Lung (tissue), 13 donors: Measurements from ENCODE around the gene DOCK11. TPM values are rescaled to one million over a fixed set of nuclear protein-coding genes. Genes with fewer than 3 reads are reported as not detected.
"Not testable (repeated sequence)": the region's sequence is repeated elsewhere in the genome, so short reads cannot be mapped to it uniquely, and the experiment has no call there.

Source experiments
- ATAC-seq: fragments of 200-7000 bp; cut with Tn5 transposase; one replicate; pipeline ENCODE4 v1.9.1; 2020; ENCODE audit warnings: moderate number of reproducible peaks; ENCODE audit not compliant: insufficient read depth, low FRiP score
- DNase-seq, 3 donors: peaks; one replicate each; pipeline ENCODE4 v3.0.0-alpha.2; 2013 to 2017
- H3K27ac ChIP-seq, 2 donors: one replicate each; pipeline ENCODE4 v1.5.1; 2013; ENCODE audit warnings: mild to moderate bottlenecking in 2 of 2, moderate library complexity in 2 of 2, control low read depth in 1 of 2, inconsistent platforms in 1 of 2, low read depth in 1 of 2, low read length in 1 of 2
- H3K27me3 ChIP-seq, 3 donors: one replicate each; pipeline ENCODE4 v1.5.1; 2013; ENCODE audit warnings: low read length in 2 of 3; ENCODE audit not compliant: control insufficient read depth in 3 of 3, insufficient read depth in 3 of 3
- H3K36me3 ChIP-seq, 4 donors: one replicate each; pipeline ENCODE4 v1.5.1; 2013; ENCODE audit warnings: low read length in 4 of 4, mild to moderate bottlenecking in 1 of 4, moderate library complexity in 1 of 4; ENCODE audit not compliant: control insufficient read depth in 4 of 4, insufficient read depth in 4 of 4
- H3K4me1 ChIP-seq, 5 donors: one replicate each; pipeline ENCODE4 v1.5.1; 2013; ENCODE audit warnings: low read length in 5 of 5, mild to moderate bottlenecking in 2 of 5, moderate library complexity in 1 of 5; ENCODE audit not compliant: control insufficient read depth in 5 of 5, insufficient read depth in 5 of 5
- H3K4me3 ChIP-seq: one replicate; pipeline ENCODE4 v1.5.1; 2013; ENCODE audit warnings: mild to moderate bottlenecking, control low read depth, moderate library complexity
- H3K9ac ChIP-seq, 2 donors: one replicate each; pipeline ENCODE4 v1.5.1; 2013; ENCODE audit warnings: low read length in 2 of 2, control low read depth in 1 of 2; ENCODE audit not compliant: insufficient read depth in 1 of 2
- H3K9me3 ChIP-seq, 4 donors: one replicate each; pipeline ENCODE4 v1.5.1; 2013; ENCODE audit warnings: low read length in 3 of 4, mild to moderate bottlenecking in 1 of 4, moderate library complexity in 1 of 4; ENCODE audit not compliant: control insufficient read depth in 4 of 4, insufficient read depth in 3 of 4
- CTCF ChIP-seq: IDR thresholded peaks from 2 replicates; pipeline ENCODE4 v1.5.1; 2012; ENCODE audit warnings: mild to moderate bottlenecking; ENCODE audit errors: control extremely low read depth, extremely low read depth
- WGBS, 2 donors: extraction: QIAGEN DNeasy Blood & Tissue Kit; methylation state at CpG; one replicate each; pipeline ENCODE4 v1.1.7; 2013; 5-methylcytosine and 5-hydroxymethylcytosine counted together
- polyA plus RNA-seq, 2 donors: library from polyadenylated mRNA; stranded (reverse); fragments of 200-250 nt; gene quantifications; one replicate each; pipeline ENCODE4 v1.2.1, GENCODE V29; 2013
- small RNA-seq: library from RNA; depleted of rRNA; stranded (forward); fragments of <200 nt; gene quantifications from one replicate; pipeline ENCODE3, GENCODE V24; 2014; ENCODE audit warnings: low replicate concordance
- total RNA-seq, 2 donors: library from RNA; depleted of rRNA in 1 of 2; stranded (reverse); fragments of >200 nt in 1 of 2; gene quantifications; one replicate each; pipeline ENCODE4 v1.2.1, GENCODE V29; 2014 to 2021
- donor health status: control.
- donor health status: control.
- donor health status: Bipolar disorder and iron deficiency.
- donor health status: healthy.
- donor health status: DM: yes; HTN: yes; CAD: no.

DOCK11 gene
- total and polyA plus RNA-seq, 4 donors, result 16.0 to 32.0 (median 23.6) TPM

- no peak for TF ChIP-seq CTCF
- Histone ChIP-seq H3K36me3 (no peaks in the 10 kb centered on the region), H3K27me3 (no peaks in the 10 kb centered on the region), H3K9ac (no peak overlapping the region), H3K4me3 (no peak overlapping the region), H3K4me1 (peaks cover 0 to 14% (median 3%) of the 10 kb centered on the region in 5 donors), H3K9me3 (peaks cover 0 to 2% (median 0%) of the 10 kb centered on the region in 4 donors), H3K27ac (peak overlapping the region; percentile 9 to 69)
- DNase-seq (no peak), ATAC-seq (no peak)
- 51 to 63% methylated on average over 4 of the region's 4 CpGs for WGBS, 2 donors
Measured at GRCh38 chrX:118730500-118731247, 235.1 kb downstream of the DOCK11 start.

- 83 to 87% methylated on average over 2 to 3 of the region's 3 CpGs for WGBS, 2 donors
- H3K36me3 ChIP-seq, H3K9ac ChIP-seq, H3K27me3 ChIP-seq, H3K9me3 ChIP-seq, H3K27ac ChIP-seq, ATAC-seq, H3K4me1 ChIP-seq, DNase-seq, H3K4me3 ChIP-seq: not testable (repeated sequence)
Measured at GRCh38 chrX:118732551-118732950, 236.9 kb downstream of the DOCK11 start.

DNA sequence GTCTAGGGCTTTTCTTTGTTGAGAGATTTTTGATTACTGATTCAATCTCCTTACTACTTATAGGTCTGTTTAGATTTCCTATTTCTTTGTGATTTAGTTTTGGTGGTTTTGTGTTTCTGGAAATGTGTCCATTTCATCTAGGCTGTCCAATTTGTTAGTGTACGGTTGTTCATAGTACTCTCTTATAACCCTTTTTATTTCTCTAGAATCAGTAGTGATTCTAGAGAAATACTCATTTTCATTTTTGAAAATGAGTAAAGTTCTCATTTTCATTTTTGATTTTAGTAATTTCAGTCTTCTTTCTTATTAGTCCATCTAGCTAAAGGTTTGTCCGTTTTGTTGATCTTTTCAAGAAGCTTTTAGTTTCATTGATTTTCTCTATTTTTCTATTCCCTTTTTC, 239.3 kb downstream of the DOCK11 start:
- Histone ChIP-seq H3K4me3 (no peak overlapping the region), H3K9ac (no peak overlapping the region), H3K9me3 (no peaks in the 10 kb centered on the region), H3K36me3 (no peaks in the 10 kb centered on the region), H3K4me1 (peaks cover 0 to 3% (median 0%) of the 10 kb centered on the region in 5 donors), H3K27me3 (peaks cover 0 to 3% (median 0%) of the 10 kb centered on the region in 3 donors), H3K27ac (no peak overlapping the region)
- ATAC-seq (no peak), DNase-seq (no peak)
- no peak for TF ChIP-seq CTCF
- 81 to 93% methylated on average over 2 of the region's 2 CpGs for WGBS, 2 donors

Small RNAs within 50 kb of the gene (small RNA-seq; reads per million reads assigned to genes)
- not detected for gene RF00019

Other genes starting within 250 kb of the DOCK11 start
- 10 to 100 TPM; 13.6 to 15.8 TPM for gene WDR44, start 149.7 kb upstream of the DOCK11 start, total RNA-seq
- 1 to 10 TPM; 3.0 to 6.9 TPM for gene WDR44, start 149.7 kb upstream of the DOCK11 start, polyA plus RNA-seq
- gene IL13RA1, start 231.8 kb downstream of the DOCK11 start, total RNA-seq, result 10 to 100 TPM; 61.1 to 64.0 TPM
- gene IL13RA1, start 231.8 kb downstream of the DOCK11 start, polyA plus RNA-seq, result 10 to 100 TPM; 23.4 to 56.9 TPM